Endothelial cell (in vitro differentiated cells): ENCODE results near the gene INCENP. TPM values are rescaled to one million over a fixed set of nuclear protein-coding genes. Genes with fewer than 3 reads are reported as not detected.

ENCODE experiments used
- DNase-seq: peaks from one replicate; pipeline ENCODE4 v3.0.0; 2021; ENCODE audit warnings: low spot score
- H3K27ac Mint-ChIP-seq: one replicate; pipeline ENCODE4 v1.8.0; 2021; ENCODE audit warnings: mixed read lengths, inconsistent platforms; ENCODE audit not compliant: unreplicated experiment
- H3K27me3 Mint-ChIP-seq: one replicate; pipeline ENCODE4 v1.8.0; 2021; ENCODE audit warnings: mild to moderate bottlenecking, moderate library complexity, mixed read lengths, inconsistent platforms; ENCODE audit not compliant: unreplicated experiment
- H3K36me3 Mint-ChIP-seq: one replicate; pipeline ENCODE4 v1.8.0; 2021; ENCODE audit warnings: mild to moderate bottlenecking, low read depth, mixed read lengths, inconsistent platforms; ENCODE audit not compliant: unreplicated experiment
- H3K4me1 Mint-ChIP-seq: one replicate; pipeline ENCODE4 v1.8.0; 2021; ENCODE audit warnings: mild to moderate bottlenecking, mixed read lengths, inconsistent platforms; ENCODE audit not compliant: unreplicated experiment
- H3K4me3 Mint-ChIP-seq: one replicate; pipeline ENCODE4 v1.8.0; 2021; ENCODE audit warnings: mild to moderate bottlenecking, mixed read lengths, inconsistent platforms; ENCODE audit not compliant: unreplicated experiment
- H3K9me3 Mint-ChIP-seq: one replicate; pipeline ENCODE4 v1.8.0; 2021; ENCODE audit warnings: mixed read lengths, inconsistent platforms; ENCODE audit not compliant: unreplicated experiment
- CTCF ChIP-seq: fragments of 200-600 bp; sonication (generic); IDR thresholded peaks from one replicate; pipeline ENCODE4 v1.5.0; 2021; ENCODE audit warnings: antibody characterized with exemption; ENCODE audit not compliant: unreplicated experiment
- total RNA-seq: library from RNA; stranded (reverse); fragmentation: NEBNext Ultra II Directional; extraction: Animal tissue kit (Norgen Biotek cat#: 25700); gene quantifications from one replicate; pipeline ENCODE4 v1.2.1, GENCODE V29; 2021; ENCODE audit not compliant: unreplicated experiment

INCENP gene
- total RNA-seq, 1 donor from 2014 or later = 26.0 TPM

- no peaks in the 10 kb centered on the region for H3K9me3 Mint-ChIP-seq
- no peak overlapping the region for H3K4me3 Mint-ChIP-seq
- TF ChIP-seq CTCF = no peak
- DNase-seq = no peak
- H3K36me3 Mint-ChIP-seq = no peaks in the 10 kb centered on the region
- H3K4me1 Mint-ChIP-seq = no peaks in the 10 kb centered on the region
- H3K27ac Mint-ChIP-seq = no peak overlapping the region
- H3K27me3 Mint-ChIP-seq = no peaks in the 10 kb centered on the region
These were observed 18.1 kb upstream of the INCENP start for GRCh38 chr11:62105667-62106191.

- no peaks in the 10 kb centered on the region for H3K4me1 Mint-ChIP-seq
- no peak overlapping the region for H3K4me3 Mint-ChIP-seq
- H3K36me3 Mint-ChIP-seq = no peaks in the 10 kb centered on the region
- no peaks in the 10 kb centered on the region for H3K9me3 Mint-ChIP-seq
- H3K27me3 Mint-ChIP-seq = no peaks in the 10 kb centered on the region
- no peak overlapping the region for H3K27ac Mint-ChIP-seq
- peak; percentile 34 for DNase-seq
- TF ChIP-seq CTCF = peak; percentile 84
These were observed 15.6 kb upstream of the INCENP start for GRCh38 chr11:62108017-62108750.

GRCh38 chr11:62108971-62109404 lies 14.8 kb upstream of the INCENP start:
- no peaks in the 10 kb centered on the region for H3K9me3 Mint-ChIP-seq
- no peak overlapping the region for H3K4me3 Mint-ChIP-seq
- no peak for DNase-seq
- H3K27me3 Mint-ChIP-seq = no peaks in the 10 kb centered on the region
- H3K36me3 Mint-ChIP-seq = no peaks in the 10 kb centered on the region
- H3K27ac Mint-ChIP-seq = no peak overlapping the region
- TF ChIP-seq CTCF = no peak
- H3K4me1 Mint-ChIP-seq = no peaks in the 10 kb centered on the region

GRCh38 chr11:62115085-62115694 lies 8.6 kb upstream of the INCENP start:
- Mint-ChIP-seq H3K27me3 (no peaks in the 10 kb centered on the region), H3K36me3 (peaks cover 3% of the 10 kb centered on the region), H3K4me1 (no peaks in the 10 kb centered on the region), H3K27ac (no peak overlapping the region), H3K4me3 (no peak overlapping the region), H3K9me3 (no peaks in the 10 kb centered on the region)
- TF ChIP-seq CTCF = no peak
- DNase-seq = no peak

GRCh38 chr11:62116451-62116850 lies 7.4 kb upstream of the INCENP start:
- no peak for TF ChIP-seq CTCF
- no peak for DNase-seq
- Mint-ChIP-seq H3K27ac (no peak overlapping the region), H3K27me3 (no peaks in the 10 kb centered on the region), H3K36me3 (peaks cover 3% of the 10 kb centered on the region), H3K4me3 (no peak overlapping the region), H3K4me1 (no peaks in the 10 kb centered on the region), H3K9me3 (no peaks in the 10 kb centered on the region)
